Activated T-helper 1 cell treated with anti-CD3 and anti-CD28 coated beads, Interleukin-2, amount 50 U/mL, for 16 hours (primary cell): Measurements from ENCODE around the gene ACYP2.

Experiments used
- DNase-seq, 2 donors: peaks; one replicate each; pipeline ENCODE4 v3.0.0-alpha.2; 2020; ENCODE audit warnings: low read depth in 1 of 2, low spot score in 1 of 2

ACYP2 gene

DNA sequence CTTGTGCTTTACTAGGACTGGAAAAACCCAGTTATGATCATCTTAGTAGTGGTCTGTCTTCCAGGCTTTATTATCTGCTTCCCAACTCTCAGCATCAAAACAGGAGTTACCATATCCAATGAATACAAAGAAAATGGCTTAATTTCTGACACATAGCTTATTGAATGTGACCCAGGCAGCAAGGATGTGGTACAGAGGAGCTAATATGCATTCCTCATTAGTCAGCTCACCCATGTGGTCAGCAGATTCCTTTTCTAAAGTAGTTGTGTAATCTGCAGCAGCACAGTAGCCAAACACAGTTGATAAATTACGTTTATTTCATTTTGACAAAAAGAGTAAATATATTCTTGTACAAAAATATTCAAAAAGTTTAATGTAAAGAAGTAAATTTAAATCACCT lies 97.0 kb downstream of the ACYP2 start:
- DNase-seq, result no peak

DNA sequence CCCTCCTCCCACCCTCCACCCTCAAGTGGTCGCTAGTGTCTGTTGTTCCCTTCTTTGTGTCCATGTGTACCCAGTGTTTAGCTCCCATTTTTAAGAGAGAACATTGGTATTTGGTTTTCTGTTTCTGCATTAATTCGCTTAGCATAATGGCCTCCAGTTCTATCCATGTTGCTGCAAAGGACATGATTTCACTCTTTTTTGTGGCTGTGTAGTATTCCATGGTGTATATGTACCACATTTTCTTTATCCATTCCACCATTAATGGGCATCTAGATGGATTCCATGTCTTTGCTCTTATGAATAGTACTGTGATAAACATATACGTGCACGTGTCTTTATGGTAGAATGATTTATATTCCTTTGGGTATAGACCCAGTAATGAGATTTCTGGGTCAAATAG lies 97.7 kb downstream of the ACYP2 start:
- DNase-seq, result no peak

DNA sequence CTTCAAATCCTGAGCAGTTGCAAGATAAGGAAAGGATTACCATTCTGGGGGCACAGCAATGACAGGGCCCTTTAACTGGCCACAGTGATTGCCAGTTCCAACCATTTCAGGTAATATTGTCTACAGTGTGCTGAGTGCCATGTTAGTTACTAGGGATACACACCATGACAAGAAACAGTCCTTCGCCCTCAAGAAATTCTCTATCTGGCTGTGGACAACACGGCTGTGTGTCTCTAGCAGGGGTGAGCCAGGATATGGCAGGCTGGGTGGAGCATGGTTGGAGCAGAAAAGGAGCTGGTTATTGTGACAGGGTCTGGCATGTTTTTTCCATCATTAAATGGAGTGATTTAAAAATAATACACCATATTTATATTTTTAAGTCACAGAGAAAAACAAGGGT lies 109.6 kb downstream of the ACYP2 start:
- DNase-seq, result no peak

GRCh38 chr2:54226260-54226659 lies 110.8 kb downstream of the ACYP2 start:
- no peak for DNase-seq

DNA sequence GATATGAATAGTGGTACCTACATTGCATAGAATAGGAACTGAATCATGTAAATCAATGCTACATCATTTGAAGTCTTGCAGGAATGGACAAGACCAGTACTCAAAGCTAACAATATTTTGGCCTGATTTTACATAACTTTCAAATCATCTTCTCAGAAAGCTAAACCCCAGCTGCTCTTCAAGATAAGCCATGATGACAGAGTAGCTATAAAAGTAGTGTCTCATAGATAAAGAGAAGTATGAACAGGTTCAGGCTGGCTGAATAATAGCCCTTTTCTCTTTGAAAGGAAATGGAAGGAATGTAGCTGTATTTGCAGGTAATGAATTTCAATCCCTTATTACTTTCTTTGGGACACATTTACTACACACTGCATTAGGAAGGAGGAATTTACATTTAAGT lies 112.4 kb downstream of the ACYP2 start:
- DNase-seq, result no peak

- no peak for DNase-seq
These were observed 113.5 kb downstream of the ACYP2 start for GRCh38 chr2:54228945-54229344.

DNA sequence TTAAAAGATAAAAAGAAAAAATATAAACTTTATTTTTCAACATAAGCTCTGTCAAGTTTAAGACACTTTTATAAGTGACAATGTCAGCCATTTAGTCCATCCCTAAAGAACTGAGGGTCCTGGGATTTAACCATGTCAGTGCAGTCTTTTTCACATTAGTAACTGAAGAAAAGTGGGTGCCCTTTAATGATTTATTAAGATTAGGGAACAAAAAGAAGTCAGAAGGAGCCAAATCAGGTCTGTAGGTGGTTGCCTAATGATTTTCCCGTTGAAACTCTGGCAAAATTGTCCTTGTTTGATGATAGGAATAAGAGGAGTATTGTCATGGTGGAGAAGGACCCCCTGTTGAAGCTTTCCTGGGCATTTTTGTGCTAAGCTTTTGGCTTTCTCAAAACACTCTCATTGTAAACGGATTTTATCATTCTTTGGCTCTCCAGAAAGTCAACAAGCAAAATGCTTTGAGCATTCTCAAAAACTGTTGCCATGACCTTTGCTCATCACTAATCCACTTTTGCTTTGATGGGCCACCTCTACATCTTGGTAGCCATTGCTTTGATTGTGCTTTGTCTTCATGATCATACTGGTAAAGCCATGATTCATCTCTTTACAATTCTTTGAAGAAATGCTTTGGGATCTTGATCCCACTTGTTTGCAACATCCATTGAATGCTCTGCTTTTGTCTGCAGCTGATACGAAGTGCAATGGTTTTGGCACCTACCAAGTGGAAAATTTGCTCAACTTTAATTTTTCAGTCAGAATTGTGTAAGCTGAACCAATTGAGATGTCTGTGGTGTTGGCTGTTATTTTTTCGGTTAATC lies 118.6 kb downstream of the ACYP2 start:
- no peak for DNase-seq

- no peak for DNase-seq
These were observed 122.0 kb downstream of the ACYP2 start for GRCh38 chr2:54237428-54237827.

- no peak for DNase-seq
These were observed 124.0 kb downstream of the ACYP2 start for GRCh38 chr2:54239427-54239826.

DNA sequence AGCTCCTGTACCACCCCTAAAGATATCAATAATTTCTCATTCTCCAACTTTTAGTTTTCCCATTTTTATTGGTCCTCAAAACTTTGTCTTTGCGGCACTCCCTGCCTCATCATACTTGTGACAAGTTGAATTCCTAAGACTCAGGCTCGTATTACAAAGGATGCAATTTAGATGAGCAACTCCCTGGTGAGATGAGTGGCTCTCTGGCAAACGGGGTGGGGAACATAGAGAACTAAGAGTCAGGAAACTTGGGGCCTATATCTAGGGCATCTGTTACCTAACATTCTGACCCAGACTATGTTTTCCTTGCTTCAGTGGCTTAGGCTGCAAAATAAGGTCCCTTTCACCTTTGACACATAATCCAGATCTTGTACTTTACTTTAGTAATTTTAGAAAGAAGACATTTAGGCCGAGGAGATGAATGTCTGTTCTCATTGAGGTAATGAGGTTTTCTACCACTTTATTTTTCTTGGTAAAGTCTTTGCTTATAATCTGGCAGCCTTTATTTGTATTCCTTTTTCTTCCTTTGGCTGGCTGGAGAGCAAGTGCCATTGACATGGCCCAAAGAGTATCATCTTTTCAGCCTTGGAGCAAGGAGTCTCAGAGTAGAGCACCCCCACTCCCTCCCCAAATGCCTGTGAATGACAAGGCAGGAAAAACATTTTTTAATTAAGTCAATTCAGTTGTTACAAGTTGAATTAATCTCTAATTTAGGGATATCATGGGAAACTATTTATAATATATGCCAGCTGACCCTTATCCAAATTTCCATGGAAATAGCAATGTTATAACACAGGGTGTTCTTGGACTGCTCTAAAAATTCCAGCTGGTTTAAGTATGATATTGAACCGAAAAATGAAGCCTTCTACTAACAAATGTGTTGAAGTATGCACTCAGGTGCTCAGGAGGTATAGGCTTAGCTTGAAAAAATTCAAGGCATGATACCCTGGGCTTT lies 125.4 kb downstream of the ACYP2 start:
- no peak for DNase-seq

DNA sequence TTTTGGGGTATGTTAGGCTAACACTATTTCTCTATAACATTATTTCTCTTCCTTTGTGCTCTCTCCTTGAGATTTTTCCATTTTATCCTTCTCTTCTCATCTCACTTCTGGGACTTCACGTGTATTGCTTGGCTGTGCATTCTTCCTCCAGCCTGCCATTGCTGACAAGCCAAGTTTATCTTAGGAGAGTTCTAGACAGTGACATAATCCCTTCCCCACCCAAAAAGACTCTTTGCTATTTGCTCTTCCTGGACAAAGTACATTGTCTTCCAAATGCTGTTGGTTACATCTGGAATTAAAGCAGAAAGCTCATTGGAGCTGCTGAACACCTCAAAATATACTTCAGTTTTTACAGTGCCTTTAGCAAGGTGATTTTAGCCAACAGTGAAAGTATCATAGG lies 131.7 kb downstream of the ACYP2 start:
- no peak for DNase-seq

DNA sequence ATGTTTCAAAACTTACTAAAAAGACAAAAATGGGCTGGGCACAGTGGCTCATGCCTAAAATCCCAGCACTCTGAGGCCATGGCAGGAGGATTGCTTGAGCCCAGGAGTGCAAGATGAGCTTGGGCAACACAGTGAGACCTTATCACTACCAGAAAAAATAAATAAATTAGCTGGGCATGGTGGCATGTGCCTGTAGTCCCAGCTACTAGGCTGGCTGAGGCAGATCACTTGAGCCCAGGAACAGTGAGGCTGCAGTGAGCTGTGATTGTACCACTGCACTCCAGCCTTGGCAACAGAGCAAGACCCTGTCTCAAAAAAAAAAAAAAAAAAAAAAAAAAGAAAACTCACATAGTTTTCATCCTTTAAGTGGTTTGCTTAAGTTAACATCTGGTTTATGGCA lies 134.2 kb downstream of the ACYP2 start:
- DNase-seq, result no peak

DNA sequence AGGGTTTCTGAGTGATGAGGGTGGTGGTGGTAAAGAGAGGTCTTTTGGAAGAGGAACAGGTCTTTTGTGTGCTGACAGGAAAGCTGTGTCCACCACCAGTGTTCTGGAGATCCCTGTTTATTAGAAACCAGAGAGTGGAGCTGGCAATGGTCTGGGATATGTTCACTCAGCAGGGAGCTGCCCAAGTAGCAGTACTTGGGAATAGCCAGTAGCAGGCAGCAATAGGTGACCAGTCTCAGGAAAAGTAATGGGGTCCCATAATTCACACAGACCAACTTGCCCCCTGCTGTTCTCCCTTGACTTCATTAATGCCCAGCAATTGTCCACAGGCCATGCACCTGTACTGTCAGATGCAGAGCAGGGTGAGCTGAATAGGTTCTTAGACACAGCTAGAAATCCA lies 138.8 kb downstream of the ACYP2 start:
- no peak for DNase-seq

GRCh38 chr2:54255230-54256090 lies 140.0 kb downstream of the ACYP2 start:
- DNase-seq, result no peak

GRCh38 chr2:54256091-54256694 lies 140.8 kb downstream of the ACYP2 start, which contains the start of gene TSPYL6:
Gene TSPYL6 (minus strand): TSS chr2:54256229. CDS start chr2:54256151, 78 bp downstream.
- no peak for DNase-seq

DNA sequence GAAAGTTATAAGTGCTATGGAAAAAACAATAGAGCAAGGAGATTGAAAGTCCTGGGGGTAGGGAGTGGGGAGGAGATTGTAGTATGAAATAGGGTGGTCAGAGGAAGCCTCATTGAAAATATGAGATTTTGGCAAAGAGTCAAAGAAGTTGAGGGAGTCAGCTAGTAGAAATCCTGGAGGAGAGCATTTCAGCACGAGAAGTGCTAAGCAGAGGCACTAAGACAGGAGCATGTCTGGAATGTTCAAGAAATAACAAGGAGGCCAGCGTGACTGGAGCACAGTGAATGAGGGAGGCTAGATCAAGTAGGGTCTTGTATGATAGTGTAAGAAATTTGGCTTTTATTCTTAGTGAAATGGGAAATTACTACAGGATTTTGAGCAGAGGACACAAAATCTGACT lies 142.8 kb downstream of the ACYP2 start:
- no peak for DNase-seq

- no peak for DNase-seq
These were observed 144.2 kb downstream of the ACYP2 start for GRCh38 chr2:54259413-54260240.

GRCh38 chr2:54260241-54260595 lies 144.8 kb downstream of the ACYP2 start:
- DNase-seq, result no peak

DNA sequence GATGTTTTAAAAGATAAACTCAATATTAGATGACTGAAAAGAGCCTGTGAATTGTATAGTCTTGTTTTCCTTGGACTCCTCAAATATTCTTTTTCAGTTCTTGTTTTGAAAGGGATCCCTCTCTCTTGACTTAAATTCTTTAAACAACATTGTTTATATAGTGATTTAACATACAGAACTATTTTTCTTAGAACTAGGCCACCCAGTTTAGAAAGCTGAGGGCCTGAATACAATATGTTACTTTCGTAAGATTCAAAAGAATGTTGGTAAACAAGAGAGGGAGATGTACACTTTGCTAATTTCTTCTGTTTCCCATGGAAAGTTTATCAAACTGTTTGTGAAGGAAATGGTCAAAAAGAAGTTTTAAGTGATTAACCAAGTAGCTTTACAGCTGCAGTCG lies 146.1 kb downstream of the ACYP2 start:
- DNase-seq, result no peak
